Stimulated activated CD4-positive, alpha-beta T cell treated with anti-CD3 and anti-CD28 coated beads, TNF-alpha, amount 100 ng/mL, for 24 hours (primary cell): ENCODE results near the gene ALDH1A2.
"Not testable (repeated sequence)": the region's sequence is repeated elsewhere in the genome, so short reads cannot be mapped to it uniquely, and the experiment has no call there.

ENCODE experiments used
- DNase-seq, 3 experiments: peaks; one replicate each; pipeline ENCODE4 v3.0.0-alpha.2; 2020; ENCODE audit warnings: low read depth in 3 of 3

The ALDH1A2 gene

GRCh38 chr15:58065445-58066041 is at the start of gene ALDH1A2:
ALDH1A2 (minus strand) TSS chr15:58065711; CDS start chr15:58065650, 61 bp downstream.
- DNase-seq = peak in 1 of 3 experiments; percentile 1

DNA sequence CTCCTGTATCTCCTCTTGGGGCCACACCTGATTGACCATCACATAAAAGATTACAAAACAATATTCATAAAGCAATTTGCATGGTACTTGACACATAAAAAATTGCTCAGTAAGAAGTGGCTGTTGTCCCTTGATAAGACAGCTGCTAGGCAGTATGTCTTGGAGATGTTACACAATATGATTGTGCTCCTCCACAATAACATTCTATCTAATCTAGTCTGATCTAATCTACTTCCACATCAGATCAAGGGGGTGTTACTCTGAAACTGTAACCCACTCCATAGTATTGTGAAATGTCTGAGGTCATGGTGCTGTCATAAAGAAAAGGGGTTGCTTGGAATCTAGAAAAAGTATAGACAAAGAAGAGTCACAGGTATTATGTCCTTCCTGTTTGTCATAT is 49.3 kb upstream of the ALDH1A2 start:
- no peak for DNase-seq

- DNase-seq = no peak
Measured at GRCh38 chr15:58114388-58114787, 48.9 kb upstream of the ALDH1A2 start.

- not testable (repeated sequence) for DNase-seq
Measured at GRCh38 chr15:58113358-58113757, 47.8 kb upstream of the ALDH1A2 start.

GRCh38 chr15:58111718-58112104 is 46.2 kb upstream of the ALDH1A2 start:
- no peak for DNase-seq

GRCh38 chr15:58110999-58111717 is 45.6 kb upstream of the ALDH1A2 start:
- no peak for DNase-seq

GRCh38 chr15:58109419-58109818 is 43.9 kb upstream of the ALDH1A2 start:
- no peak for DNase-seq

GRCh38 chr15:58108117-58108516 is 42.6 kb upstream of the ALDH1A2 start:
- DNase-seq = no peak

- no peak for DNase-seq
Measured at GRCh38 chr15:58103482-58103881, 38.0 kb upstream of the ALDH1A2 start.

DNA sequence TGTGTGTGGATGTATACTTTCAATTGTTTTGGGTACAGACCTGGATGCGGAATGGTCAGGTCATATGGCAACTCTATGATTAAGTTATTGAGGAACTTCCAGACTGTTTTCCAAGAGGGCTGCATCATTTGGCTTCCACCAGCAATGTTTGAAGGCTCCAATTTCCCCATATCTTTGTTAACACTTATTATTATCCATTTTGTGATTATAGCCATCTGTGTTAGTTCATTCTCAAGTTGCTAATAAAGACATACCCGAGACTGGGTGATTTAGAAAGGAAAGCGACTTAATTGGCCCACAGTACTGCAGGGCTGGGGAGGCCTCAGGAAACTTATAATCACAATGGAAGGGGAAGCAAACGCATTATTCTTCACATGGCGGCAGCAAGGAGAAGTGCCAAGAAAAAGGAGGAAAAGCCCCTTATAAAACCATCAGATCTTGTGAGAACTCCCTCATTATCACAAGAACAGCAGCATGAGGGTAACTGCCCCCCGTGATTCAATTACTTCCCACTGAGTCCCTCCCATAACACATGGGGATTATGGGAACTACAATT is 31.1 kb upstream of the ALDH1A2 start:
- no peak for DNase-seq

DNA sequence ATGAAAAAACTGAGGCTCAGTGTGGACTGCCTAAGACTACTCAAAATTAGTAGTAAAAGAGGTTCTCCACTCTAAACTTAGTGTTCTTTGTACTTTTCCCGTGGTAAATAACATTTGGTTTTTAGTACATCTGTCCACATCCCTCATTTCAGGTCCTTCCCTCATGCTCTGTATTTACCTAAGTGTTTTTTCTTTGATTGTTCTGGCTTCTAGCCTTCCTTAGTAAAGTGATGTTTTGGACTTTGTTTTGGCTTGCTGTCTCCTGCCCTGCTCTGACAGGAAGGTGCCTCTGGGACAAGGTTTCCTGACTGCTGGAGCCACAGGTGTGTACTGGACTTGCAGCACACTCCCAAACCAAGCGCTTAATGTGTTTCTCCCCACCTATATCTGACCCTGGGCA is 29.9 kb upstream of the ALDH1A2 start:
- no peak for DNase-seq

DNA sequence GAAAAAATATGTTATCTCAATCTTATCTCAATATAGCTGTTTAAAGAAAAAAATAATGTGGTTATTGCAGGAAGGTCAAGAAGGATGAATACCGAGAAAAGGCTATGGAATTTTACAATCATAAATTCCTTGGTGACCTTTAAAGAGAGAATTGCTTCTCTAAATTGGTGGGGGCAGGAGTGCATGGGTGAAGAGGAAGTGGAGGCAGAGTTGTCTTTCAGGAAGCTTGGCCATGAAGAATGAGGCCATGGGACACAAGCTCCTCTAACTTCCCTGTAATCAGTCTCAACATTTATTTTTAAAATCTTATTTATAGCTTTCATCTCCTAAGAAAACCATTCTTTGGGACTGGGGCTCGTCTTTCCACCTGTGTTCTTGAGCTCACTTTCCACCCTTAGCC is 22.4 kb upstream of the ALDH1A2 start:
- DNase-seq = no peak

- DNase-seq = no peak
Measured at GRCh38 chr15:58086491-58086890, 21.0 kb upstream of the ALDH1A2 start.

GRCh38 chr15:58083526-58083925 is 18.0 kb upstream of the ALDH1A2 start:
- no peak for DNase-seq

GRCh38 chr15:58081891-58082290 is 16.4 kb upstream of the ALDH1A2 start:
- no peak for DNase-seq

DNA sequence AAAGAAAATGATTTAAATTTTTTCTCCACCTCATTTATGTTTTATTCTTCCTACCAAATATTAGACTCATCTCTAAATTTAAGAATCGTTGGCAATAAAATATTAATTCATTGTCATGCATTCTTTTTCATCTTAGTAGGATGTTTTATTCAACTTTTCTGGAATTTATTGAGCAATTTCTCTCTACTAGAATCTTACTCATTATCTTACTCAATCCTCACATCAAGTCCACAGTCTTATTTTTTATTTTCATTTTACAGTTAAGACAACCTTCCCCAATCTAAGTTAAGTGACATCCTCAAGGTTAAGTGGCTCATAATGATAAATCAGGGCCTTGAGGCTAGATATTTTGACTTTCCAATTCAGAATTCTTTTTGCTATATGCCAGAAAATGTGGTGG is 15.9 kb upstream of the ALDH1A2 start:
- DNase-seq = no peak

DNA sequence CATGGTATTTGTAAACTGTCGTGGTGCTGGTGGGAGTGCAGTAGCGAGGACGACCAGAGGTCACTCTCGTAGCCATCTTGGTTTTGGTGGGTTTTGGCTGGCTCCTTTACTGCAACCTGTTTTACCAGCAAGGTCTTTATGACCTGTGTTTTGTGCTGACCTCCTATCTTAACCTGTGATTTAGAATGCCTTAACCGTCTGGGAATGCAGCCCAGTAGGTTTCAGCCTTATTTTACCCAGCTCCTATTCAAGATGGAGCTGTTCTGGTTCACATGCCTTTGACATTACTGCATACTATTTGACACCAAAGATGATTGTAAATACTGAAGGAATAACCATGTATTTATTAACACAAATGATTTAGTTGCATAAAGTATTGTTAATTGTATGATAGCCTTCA is 15.4 kb upstream of the ALDH1A2 start:
- DNase-seq = not testable (repeated sequence)

GRCh38 chr15:58080398-58080797 is 14.9 kb upstream of the ALDH1A2 start:
- no peak for DNase-seq

DNA sequence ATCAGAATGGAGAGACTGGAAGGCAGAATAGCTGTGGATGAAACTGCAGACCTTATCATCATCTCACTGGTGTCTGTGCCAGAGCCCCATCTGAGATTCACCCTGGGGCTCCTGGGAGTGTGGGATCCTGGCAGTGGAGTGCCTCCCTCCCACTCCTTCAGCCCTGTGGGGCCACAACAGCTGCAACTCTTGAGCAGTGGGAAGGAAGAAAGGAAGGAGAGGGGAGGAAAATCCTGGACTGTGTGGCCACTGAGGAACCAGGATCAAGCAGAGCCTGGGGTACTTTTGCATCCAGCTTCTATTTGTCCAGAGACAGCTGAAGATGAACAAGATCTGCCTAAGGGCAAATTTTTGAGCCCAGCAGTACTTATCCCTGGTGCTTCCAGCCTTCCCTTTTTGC is 13.1 kb upstream of the ALDH1A2 start:
- DNase-seq = no peak

DNA sequence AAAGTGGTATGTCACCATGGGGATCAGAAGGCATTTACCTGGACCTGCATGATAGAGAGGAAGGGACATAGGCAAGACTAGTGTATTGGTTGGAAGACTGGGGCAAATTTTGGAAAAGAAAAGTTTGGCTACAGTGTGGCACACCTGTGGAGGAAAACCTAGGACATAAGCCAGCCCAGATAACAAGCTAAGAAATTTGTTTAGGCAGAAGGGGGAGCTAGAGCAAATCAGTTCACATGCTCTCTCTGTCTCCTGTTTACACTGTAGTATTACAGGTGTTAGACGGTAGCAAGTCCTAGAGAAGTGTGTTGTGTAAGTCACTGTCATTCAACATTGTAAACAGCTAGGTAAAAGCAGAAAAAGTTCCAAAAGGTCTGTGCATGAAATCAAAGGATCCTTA is 11.9 kb upstream of the ALDH1A2 start:
- no peak for DNase-seq

GRCh38 chr15:58074452-58074851 is 8.9 kb upstream of the ALDH1A2 start:
- DNase-seq = no peak

DNA sequence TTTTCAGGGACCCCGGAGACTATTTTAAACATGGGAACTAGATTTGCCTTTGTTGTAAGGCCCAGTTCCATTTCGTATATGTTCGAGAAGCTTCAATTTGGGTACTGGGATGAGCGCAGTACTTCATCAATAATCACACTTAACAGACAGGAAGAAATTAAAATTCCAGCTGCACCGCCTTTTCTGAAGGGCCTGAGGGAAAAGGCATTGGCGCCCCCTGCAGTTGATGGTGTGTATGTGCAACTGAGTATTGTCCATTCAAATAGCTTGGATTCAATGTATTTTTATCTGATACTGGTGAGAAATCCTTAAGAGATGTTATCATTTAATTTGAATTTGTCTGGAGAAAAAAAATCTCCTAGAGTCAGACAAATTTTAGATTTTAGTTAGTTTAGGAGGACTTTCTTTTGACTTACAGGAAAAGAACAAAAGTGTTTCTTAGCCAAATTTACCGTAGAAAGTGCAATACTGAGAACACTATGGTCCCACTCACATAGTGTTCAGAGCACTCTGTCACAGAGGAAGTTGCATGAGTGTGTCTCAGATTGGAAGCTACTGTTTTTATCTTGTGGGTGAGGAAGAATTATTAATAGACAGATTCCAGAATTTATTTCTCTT is 5.4 kb upstream of the ALDH1A2 start:
- peak in 2 of 3 experiments; percentile 14 to 44 for DNase-seq

- no peak for DNase-seq
Measured at GRCh38 chr15:58069008-58069407, 3.5 kb upstream of the ALDH1A2 start.
